COLO668 (cell line): ENCODE results near the gene GGTLC1.
"Not testable (repeated sequence)": the region's sequence is repeated elsewhere in the genome, so short reads cannot be mapped to it uniquely, and the experiment has no call there.

Source experiments
- DNase-seq: peaks from one replicate; lab custom pipeline; 2025; ENCODE audit not compliant: unreplicated experiment; lab: John Stamatoyannopoulos, UW

The GGTLC1 gene

GRCh38 chr20:23995291-23995690, 6.7 kb upstream of the GGTLC1 start:
- DNase-seq: not testable (repeated sequence)

DNA sequence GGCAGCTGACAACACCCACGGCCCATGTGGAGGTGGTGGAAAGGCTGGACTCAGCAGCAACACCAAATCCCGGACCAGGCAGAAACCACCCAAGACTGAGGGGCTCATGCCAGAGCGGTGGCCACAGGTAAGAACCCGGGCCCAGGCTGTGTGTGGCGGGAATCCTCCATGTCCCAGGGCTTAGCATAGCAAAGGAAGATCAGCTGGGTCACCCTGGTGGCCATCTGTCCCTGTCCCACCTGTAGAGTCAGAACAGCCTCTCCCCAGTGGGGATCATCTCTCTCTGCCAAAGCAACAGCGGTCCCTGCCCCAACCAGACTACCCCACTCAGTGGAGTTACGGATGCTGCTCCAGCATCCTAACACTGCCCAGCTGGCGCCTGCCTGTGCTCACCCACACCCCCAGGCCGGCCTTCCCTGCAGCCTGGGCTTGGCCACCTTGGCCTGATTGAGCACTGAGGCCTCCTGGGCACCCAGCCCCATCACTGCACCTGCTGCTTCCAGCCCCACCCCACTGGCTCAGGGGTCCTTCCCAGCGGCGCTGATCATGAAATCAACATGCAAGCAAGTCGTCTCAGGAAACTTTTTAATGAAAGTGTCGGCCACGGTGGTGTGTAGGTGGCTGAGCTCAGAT, 5.5 kb upstream of the GGTLC1 start:
- not testable (repeated sequence) for DNase-seq

GRCh38 chr20:23993440-23993839, 4.9 kb upstream of the GGTLC1 start:
- not testable (repeated sequence) for DNase-seq

GRCh38 chr20:23990296-23990695, 1.7 kb upstream of the GGTLC1 start:
- not testable (repeated sequence) for DNase-seq

DNA sequence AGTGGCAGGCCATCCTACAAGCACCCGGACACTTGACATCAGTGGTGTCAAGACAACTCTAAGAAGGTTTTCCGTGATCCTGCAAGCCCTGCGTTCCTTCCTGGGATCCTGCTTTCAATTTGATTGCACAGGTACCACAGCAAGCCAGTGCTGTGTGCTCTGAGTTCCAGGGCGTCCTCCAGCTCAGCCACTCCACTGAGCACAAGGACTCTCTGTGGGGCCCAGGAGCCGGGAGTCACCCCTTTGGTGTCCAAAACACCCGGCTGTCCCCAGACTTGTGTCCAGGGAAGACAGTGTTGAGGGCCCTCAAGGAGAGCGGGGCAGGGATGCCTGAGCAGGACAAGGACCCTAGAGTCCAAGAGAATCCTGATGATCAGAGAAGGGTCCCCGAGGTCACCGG, 387 bp upstream of the GGTLC1 start:
- DNase-seq: not testable (repeated sequence)

DNA sequence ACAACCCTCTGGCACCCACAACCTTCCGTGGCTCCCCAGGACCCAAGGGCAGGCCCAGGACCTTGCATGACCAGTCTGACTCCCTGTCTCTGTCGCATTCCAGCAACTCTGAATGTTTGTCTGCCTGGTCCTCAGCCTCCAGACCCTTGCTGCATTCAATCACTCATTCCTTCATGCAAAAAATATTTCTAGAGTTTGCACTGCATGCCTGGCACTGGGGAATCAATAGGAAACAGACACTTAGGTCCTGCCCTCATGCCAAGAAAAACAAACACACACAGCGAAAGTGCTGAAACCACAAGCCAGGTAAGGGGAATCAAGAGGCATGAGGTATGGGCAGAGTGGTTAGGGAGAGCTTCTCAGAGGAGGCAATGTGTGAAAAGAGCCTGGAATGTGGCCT, 1.9 kb downstream of the GGTLC1 start:
- DNase-seq: not testable (repeated sequence)

DNA sequence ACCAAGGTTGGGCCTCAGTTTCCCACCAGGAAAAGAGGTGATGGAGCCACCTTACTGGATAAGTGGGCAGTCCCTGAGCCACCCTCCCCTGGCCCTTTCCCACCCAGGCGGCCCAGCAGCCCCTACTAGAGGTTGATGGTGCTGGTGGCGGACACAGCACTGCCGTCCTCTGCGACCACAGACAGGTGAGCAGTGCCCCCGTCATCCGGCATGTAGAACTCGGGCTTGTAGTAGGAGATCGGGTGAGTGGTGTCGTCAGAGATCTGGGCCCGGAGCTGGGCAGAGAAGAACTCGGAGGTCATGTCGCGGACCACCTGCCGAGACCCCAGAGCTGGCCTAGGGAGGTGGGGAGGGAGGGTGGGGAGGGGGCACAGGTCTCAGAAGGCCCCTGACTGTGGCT, 2.3 kb downstream of the GGTLC1 start:
- DNase-seq: not testable (repeated sequence)

GRCh38 chr20:23985790-23986225, 2.8 kb downstream of the GGTLC1 start:
- DNase-seq: not testable (repeated sequence)

DNA sequence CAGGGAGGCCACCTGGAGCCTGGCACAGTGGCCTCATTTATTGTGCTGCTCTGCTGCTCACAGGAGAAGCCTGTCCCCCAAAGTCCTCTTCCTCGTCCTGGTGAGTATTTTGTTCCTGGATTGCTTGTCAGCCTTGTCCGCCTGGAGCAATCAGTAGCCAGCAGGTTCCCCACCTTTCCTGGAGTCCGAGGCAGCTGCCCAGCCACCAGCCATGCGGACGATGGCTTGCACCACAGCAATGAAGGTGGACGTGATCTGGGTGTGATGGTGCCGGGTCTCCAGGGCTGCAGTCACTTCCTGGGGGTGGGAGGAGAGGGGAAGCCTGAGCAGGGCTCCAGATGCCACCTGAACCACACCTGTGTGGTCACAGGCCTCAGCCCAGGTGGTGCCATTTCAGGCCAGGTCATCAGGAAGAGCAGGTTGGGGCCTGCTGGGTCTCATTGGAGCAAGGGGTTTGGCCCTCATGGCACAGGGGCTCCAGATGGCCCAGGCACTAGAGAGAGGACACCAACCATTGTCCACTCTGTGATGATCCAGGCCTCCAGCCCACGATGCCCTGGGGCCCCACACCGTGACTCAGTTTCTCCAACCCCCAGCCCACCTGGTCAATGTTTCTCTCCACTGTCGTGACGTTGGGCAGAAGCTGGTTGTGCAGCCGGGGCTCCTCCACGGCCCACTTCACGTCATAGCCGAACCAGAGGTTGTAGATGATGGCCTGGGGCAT, 3.4 kb downstream of the GGTLC1 start:
- not testable (repeated sequence) for DNase-seq

DNA sequence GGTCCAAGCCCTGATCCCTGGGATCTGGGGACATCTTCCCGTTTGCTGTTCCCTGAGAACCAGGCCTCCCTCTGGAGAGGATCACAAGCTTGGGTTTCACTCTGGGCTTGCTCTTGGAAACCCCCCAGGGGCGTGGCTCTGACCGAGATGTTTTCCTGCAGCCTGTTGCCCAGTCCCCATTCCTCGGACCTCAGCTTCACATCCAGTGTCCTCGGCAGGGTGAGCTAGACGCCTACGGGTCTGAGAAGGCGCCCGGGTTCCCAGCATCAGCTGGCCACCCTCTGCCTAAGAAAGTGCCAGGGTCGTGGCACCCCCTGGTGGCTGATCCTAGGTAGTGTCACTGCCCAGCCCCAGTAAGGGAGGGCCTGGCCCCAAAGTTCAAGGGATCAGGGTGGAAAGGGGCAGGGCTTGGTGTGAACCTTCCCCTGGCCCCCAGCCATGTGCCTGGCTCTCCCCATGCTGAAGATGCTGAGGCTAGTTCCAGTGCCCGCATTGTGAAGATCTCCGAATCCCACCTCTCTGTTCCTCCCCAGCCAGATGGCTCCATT, 4.0 kb downstream of the GGTLC1 start:
- DNase-seq: not testable (repeated sequence)

GRCh38 chr20:23982112-23983018, 6.2 kb downstream of the GGTLC1 start:
- not testable (repeated sequence) for DNase-seq

GRCh38 chr20:23981526-23981925, 7.1 kb downstream of the GGTLC1 start:
- DNase-seq: not testable (repeated sequence)

GRCh38 chr20:23981014-23981413, 7.6 kb downstream of the GGTLC1 start:
- not testable (repeated sequence) for DNase-seq

DNA sequence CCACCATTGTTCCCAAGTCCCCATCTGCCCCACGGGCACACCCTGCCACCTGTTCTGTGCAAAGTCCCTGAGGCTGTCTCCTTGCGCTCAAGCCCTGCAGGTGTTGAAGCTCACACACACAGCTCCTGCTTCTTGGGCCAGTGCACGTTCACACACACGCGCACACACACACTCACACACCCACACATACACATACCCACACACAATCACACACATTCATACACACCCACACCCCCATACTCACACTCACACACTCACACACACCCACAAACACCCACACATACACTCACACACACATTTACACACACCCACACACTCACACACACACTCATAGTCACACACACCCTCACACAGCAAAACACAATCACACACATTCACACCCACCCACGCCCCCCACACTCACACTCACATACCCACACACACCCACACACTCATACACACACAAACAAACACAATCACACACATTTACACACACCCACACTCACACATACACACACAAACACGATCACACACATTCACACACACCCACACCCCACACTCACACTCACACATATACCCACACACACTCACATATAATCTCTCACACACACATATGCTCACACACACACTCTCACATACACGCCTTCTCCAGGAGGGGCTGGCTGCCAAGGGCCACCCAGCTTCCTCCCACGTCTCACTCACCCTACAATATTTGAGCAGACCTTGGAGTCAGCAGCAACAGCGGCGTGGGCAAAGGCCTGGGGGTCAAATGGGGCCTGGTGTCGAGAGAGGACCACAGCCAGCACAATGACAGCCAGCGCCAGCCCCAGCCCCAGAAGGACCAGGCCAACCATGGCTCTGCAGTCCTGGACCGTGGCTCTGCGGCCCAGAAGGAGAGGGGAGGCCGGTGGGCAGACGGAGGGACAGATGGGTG, 8.4 kb downstream of the GGTLC1 start:
- DNase-seq: not testable (repeated sequence)

GRCh38 chr20:23979380-23979779, 9.2 kb downstream of the GGTLC1 start:
- DNase-seq: not testable (repeated sequence)

- not testable (repeated sequence) for DNase-seq
These were observed 10.1 kb downstream of the GGTLC1 start for GRCh38 chr20:23978457-23978856.

GRCh38 chr20:23974966-23975365, 13.6 kb downstream of the GGTLC1 start:
- DNase-seq: no peak

DNA sequence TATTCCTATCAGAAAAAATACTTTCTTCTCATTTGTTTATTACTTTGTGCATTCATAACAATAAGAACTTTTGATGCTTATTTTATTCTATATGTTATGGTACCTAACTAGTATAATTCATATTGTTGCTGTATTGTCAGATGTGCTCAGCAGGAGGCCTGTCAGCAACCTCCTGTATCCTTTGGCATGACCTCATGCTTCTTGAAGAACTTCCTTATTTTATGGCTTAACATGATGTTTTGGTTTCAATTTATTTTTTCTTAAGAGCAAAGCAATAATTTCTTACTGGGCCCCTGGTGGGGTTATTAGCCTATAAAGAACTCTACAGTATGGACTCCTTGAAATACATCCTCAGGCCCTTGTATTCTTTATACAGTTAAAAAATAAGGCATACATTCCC, 17.3 kb downstream of the GGTLC1 start:
- DNase-seq: no peak

- DNase-seq: no peak
These were observed 18.5 kb downstream of the GGTLC1 start for GRCh38 chr20:23970049-23970448.

DNA sequence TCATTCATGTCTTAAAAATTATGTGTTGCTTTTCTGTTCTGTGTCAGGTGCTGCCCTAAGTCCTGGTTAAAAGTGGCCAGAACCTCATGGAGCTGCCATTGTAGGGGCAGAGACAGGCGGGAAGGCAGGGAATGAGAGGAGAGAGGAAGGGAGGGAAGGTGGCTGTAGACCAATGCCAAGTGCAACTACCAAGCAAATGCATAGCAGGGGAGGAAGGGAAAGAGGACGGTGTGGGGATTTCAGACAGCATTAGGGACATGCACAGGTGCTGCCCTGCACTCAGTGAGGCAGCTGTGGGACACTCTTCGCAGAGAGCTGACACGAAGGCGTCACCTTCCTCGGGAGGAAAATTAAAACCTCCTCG, 21.0 kb downstream of the GGTLC1 start:
- DNase-seq: no peak
